Stomach (tissue), 4 donors: ENCODE measurements around the gene NTM.

ENCODE experiments used
- POLR2A ChIP-seq, 4 donors: fragments of 450-650 bp; IDR thresholded peaks; one replicate each; pipeline ENCODE4 v1.6.1; 2016; ENCODE audit warnings: antibody characterized with exemption in 4 of 4, control low read depth in 2 of 4, mild to moderate bottlenecking in 1 of 4, moderate library complexity in 1 of 4
- TF ChIP-seq, protein P1 (sequence below), 7 experiments: fragments of 450-650 bp in 4 of 7; fragments of 200-600 bp in 3 of 7; sonication (generic) in 3 of 7; IDR thresholded peaks; one replicate each; pipeline ENCODE4 v1.5.1; 2016 to 2019; ENCODE audit warnings: antibody characterized with exemption in 7 of 7, control low read depth in 2 of 7, mild to moderate bottlenecking in 1 of 7

DNA sequence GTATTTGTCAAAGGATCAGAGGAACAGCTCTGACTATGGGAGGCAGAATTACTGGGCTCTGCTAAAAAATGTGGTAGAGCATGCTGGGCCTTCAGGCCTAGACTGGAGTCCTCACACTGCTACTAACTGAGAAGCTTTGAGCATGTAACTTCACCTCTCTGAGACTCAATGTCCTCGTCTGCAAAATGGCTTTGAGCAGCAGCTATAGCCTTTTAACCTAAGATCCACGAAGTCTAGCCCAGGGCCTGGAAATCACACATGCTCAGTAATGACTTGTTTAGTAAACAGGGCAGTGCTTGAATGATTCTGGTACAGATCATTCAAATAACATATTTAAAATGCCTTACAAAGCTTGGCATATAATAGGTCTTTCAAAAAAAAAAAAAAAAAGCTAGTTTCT, 221.7 kb downstream of the NTM start:
- TF ChIP-seq, protein P1, sequence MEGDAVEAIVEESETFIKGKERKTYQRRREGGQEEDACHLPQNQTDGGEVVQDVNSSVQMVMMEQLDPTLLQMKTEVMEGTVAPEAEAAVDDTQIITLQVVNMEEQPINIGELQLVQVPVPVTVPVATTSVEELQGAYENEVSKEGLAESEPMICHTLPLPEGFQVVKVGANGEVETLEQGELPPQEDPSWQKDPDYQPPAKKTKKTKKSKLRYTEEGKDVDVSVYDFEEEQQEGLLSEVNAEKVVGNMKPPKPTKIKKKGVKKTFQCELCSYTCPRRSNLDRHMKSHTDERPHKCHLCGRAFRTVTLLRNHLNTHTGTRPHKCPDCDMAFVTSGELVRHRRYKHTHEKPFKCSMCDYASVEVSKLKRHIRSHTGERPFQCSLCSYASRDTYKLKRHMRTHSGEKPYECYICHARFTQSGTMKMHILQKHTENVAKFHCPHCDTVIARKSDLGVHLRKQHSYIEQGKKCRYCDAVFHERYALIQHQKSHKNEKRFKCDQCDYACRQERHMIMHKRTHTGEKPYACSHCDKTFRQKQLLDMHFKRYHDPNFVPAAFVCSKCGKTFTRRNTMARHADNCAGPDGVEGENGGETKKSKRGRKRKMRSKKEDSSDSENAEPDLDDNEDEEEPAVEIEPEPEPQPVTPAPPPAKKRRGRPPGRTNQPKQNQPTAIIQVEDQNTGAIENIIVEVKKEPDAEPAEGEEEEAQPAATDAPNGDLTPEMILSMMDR (IDR thresholded peaks at IDR 0.05) = no peak
- TF ChIP-seq POLR2A (IDR thresholded peaks at IDR 0.05) = no peak
